DMS79 treated with DMSO at 0.1 percent for 48 hours (cell line): ENCODE results near the gene DPF3.
A peak's percentile ranks its signal among the peaks of the same experiment; 100 is the strongest.
"Not testable (repeated sequence)": the region's sequence is repeated elsewhere in the genome, so short reads cannot be mapped to it uniquely, and the experiment has no call there.

Experiments used
- DNase-seq: peaks from one replicate; lab custom pipeline; 2025; lab: John Stamatoyannopoulos, UW

DPF3 gene

DNA sequence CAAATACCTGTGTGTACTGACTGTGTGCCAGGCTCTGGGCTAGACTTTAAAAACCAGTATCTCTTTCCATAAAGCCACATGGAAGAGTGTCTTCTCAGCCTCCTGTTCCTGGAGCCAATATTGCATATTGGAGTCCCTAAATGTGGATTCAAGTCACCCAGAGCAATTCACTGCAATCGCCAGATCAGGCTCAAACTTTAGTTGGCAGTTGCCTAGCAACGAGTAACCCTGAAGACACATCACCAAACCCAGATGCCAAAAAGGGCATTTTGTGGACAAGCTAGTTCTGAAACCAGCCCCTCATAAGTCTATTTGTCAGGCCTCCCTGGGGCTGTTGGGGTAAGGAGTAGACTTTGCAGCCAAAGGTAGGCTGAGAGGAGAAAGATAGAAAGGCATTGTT, 13.7 kb downstream of the DPF3 start:
- no peak for DNase-seq

DNA sequence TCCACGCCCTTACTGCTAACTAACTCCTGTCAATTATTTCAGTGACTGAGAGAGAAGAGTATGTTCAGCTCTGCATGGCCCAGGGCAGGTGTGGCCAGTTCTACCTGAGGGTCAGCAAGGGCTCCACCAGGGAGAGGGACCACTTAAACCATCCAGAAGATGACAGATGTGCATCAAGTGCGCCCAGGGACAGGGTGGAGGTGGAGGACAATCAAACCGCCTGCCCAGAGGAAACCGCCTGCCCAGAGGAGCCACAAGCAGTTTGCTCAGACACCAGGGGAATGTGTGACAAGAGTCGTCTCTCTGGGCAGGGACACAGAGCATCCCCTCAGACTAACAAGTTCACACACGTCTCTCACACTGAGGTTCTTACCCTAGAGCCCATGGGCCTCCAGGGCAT, 14.5 kb downstream of the DPF3 start:
- DNase-seq = no peak

DNA sequence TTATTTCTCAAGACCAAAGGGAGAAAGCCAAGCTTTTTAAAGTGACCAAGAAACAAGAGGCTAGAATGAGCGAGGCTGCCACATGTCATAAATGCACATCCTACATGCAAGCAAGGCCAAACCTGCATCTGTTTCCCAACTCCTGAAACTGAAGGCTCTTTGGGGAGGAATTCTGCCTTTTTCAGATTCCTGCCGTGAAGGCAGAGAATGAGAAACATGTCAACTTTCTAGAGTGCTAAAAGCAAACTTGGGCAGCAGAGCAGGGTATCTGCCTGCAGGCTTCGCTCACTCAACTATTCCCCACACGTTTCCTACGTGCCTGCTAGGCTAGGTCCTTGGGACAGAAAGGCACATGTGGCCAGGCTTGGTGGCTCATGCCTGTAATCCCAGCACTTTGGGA, 15.2 kb downstream of the DPF3 start:
- DNase-seq = no peak

DNA sequence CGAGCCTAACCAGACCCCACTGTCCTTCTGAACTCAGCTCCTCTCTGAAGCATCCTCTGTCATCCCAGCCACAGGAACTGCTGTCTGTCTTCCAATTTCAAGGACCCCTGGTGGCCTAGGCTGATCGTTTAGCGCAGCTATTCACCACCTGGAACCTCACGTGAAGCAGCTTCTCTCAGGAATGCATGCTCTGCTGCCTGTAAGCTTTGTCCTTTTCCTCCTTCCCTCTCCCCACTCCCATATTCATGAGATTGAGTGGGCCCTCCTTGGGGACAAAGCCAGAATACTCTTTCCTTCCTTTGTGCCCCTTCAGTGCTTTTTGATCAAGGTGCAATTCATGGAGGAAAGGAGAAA, 17.2 kb downstream of the DPF3 start:
- DNase-seq = no peak

DNA sequence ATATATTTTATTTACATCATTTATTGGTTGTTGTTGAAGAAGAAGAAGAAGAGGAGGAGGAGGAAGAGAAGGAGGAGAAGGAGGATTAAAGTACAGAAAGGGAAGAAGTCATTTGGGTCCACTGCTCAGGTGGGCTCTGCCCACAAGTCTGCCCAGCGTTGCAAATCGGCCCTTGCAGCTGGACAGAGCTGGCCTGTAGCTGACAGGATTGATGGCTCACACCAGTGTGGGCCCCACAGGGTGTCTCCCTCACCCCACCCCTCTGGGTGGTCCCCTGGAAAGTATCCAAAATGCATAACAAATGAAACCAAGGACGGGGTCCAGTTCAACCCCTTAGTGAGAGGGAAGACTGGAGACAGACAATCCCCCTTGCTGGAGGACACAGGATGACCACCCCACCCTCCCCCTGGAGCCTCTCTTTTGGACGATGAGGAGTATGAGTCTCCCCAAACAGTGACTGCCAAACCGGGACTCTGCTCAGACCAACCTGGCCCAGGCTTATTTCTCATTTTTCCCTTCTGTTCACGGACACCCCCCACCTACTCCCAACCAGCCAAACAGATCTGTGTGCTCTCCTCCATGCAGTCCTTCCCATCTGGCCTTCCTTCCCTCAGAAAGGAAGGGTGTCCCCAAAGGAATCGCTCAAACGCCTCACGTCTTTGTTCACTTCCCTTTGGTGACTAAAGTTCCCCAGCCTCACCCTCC, 17.7 kb downstream of the DPF3 start:
- no peak for DNase-seq

DNA sequence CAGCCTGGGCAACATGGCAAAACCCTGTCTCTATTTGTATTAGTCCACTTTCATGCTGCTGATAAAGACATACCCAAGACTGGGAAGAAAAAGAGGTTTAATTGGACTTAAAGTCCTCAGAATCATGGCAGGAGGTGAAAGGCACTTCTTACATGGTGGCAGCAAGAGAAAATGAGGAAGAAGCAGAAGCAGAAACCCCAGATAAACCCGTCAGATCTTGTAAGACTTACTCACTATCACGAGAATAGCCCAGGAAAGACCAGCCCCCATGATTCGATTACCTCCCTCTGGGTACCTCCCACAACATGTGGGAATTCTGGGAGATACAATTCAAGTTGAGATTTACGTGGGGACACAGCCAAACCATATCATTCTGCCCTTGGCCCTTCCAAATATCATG, 23.0 kb downstream of the DPF3 start:
- not testable (repeated sequence) for DNase-seq

DNA sequence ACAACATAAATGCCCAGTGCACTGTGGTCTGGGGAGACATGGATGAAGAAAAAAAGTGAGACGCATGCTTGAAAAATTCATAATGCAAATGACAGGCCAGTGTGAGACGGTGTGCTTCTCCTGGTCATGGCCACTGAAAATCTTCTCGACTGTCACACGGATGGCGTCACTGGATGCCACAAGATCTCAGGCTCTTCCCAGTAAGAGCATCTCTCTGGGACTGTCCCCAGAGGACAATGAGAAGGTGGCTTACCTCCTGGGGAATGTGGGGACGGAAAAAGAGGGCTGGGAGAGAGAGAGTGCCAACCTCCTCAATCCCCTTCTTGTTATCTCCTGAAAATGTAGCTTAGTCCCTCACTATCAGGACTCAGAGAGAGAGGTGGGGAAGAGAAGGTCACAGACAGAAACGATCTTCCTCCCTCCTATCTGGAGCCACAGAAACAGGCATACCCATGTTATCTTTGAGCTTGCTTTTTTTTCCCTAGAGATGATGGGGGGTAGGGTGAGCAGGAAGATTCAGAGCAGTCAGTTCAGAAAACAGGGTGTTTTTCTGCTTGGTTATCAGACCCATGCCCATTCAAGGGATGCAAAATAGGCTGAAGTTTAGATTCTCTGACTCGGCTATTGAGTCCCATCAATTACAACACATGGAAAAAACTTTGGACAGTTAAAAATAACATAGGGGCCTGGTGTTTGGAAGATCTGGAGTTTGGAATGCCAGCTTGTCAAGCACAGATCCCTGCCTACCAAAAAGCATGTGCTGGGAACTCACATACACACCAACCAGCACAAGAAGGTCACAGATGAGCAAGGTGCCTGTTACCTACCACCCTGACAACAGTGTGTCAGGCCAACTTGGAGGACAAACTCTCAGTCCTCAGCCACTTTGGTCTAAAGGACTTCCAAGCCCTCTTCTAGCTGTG, 24.2 kb downstream of the DPF3 start:
- DNase-seq = no peak

DNA sequence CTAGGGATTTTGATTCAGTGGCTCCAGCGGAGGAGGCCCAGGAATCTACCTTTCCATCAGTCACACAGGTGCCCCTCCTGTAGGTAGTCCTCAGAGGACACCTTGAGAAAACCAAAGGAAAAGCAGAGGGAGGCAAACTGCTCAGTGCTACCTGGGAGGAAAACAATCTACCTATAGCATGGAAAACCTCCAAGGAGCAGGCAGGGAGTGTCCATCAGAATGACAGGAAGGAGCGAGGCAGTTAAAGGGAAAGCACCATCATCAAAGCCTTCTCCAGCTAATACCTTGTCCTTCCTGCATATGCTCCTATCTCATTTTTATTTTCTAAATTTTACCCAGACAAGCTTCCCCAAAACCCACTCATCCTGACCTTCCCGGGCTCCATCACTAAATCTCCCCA, 25.4 kb downstream of the DPF3 start:
- no peak for DNase-seq

DNA sequence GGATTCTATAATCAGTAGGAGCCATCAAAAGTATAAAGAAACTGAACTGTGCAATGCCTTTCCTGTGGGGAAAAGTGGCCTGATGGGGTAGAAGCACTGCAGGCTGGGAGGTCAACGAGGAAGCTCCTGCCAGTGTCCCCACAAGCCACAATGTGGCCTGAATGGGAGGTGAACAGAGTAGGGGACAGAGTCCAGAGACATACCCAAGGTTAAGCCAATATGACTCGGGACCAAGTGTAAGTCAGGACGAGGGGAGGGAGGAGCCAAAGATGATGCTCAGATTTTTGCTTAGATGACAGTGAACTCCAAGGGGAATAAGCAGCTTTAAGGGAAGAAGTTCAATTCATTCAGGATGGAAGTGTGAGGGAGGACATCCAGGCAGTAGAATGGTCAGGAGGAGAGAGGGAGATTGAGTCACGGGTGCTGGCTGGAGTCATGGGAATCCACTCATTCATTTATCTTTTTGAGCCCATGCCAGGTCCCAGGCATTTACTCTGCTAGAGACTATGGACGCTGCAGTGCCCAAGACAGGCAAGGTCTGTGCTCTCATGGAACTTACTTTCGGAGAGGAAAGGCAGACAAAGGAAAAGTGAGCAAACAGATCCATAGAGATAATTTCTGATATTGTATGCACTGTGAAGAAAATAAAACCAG, 29.1 kb downstream of the DPF3 start:
- DNase-seq = no peak

DNA sequence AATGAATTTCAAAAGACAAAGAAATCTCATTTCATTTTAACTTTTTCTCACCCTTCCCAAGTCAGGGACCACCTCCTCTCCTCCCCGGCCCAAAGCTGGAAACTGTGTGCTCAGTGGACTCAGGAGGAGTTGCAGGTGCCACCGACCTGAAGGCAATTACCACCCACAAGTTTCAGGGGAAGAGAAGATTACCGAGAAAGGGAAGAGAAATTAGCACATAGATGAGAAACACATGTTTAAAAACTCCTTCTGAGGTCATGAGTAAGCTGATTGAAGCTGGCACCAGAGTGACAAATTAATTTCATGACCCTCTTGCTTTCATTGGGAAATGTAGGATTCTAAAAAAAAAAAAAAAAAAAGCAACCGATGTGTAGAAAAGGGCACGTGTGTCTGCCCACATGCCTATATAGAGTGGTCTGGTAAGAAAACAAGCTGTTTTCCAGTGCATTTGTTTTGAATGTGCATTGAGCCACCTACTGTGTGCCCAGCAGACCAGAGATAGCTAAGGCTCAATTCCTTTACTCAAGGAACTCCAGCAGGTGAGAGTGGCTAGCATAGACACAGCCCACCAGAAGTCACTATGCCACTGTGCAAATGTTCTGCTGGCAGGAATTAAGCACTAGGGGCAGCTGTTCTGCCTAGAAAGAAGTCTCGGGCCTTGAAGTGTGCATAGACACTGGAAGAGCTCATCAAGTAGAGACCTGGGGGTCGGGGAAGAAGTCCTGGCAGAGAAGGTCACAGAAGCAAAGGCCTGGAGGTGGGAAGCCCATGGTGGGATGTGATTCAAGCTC, 30.5 kb downstream of the DPF3 start:
- no peak for DNase-seq

DNA sequence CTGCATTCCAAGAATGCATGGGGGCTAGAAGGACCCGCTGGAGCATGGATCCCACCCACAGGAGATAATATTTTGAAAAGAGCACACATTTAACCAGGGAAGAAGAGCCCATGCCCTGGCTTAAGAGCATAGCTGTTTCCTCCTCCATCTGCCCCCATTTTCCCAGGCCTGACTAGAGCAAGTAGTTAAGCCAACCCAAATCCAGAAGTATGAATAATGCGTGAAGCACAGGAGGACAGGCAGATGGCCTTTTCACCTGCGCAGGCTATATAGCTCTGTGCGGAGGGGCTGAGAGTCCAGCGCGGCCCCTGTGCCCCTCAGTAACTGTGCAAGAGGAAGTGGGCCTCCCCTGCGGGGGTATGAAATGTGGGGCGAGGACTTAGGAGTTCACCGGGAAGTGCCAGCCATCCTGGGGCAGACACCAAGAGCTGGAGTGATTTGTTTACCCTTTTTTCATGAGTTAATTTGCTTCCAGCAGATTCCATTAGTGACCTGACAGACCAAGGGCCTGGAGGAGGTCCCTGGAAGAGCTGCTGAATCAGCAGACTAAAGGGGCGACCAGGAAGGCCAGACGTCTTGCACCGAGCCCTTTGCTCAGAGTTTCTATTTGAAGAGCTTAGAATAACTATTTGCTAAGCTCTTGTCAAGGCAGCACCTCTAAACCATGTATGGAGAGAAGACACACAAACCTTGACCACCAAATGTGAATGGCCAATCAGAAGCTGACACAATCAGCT, 37.2 kb downstream of the DPF3 start:
- no peak for DNase-seq

DNA sequence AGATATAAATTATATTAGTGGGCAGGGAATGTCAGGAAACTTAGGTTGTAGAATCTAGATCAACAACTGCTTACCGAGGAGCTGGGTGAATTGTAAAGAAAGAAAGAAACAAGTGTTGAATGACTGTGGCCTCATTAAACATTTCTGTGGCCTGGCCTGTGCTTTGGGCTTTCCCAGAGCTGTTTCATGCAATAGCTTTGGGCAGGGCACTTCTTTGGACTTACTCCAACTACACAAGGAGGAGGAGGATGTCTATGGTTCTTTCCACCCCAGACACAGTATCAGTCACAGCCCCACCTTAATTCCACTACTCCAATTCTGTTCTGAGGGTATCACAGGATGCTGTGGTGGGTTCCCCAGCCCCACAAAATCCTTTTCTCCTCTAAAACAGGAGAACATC, 38.0 kb downstream of the DPF3 start:
- DNase-seq = no peak

DNA sequence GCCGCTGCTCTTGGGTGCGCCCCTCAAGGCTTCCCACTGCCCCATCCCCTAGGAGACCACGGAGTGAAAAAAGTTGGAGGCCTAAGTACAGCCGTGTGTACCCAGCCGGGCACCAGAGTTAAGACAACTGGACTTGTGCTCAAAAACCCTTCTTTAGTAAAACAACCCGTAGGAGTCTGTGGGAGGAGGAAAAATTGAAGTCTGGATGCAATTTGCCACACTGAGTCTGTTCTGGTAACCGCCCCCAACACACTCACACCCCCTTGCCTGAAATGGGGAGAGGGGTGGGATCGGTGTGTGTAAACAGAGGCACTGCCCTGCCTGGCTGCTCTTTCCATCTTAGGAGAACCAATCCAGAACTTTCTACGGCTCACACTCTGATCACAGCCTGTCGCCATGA, 41.7 kb downstream of the DPF3 start:
- peak; percentile 65 for DNase-seq

DNA sequence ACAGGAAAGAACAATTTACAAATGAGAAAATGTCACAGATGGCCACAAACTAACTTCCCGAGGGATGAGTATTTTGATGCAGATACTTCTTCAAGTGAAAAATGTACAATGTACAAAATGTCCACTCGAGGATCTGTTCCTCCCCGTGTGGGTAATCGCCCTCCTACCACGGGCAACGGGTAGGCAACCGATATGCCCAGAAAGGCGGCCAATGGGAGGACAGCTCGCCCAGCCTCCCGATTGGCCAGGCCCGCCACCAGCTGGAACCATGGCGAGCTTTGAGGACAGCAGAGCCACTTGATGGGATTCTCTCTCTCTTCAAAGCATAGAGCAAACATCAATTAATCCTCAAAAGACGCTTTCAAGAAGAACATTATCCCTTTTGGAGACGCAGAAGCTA, 42.3 kb downstream of the DPF3 start:
- DNase-seq = peak; percentile 89

DNA sequence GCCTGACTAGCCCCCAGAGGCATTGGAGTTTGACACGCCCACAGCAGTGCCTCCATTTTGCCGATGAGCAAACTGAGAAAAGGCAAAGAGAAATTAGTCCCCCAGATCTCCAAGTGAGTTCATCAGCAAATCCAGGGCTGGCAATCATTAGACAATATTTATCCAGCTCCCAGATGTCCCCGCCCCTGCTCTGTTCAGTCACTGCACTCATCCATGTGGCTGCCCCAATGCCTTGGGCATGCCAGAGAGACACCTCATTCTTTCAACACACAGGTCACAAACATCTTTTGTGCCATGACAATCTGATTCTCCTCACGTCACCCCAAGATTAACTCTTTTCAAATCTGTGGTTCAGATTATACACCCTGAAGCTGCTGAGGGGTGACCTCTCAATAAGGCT, 43.5 kb downstream of the DPF3 start:
- no peak for DNase-seq

DNA sequence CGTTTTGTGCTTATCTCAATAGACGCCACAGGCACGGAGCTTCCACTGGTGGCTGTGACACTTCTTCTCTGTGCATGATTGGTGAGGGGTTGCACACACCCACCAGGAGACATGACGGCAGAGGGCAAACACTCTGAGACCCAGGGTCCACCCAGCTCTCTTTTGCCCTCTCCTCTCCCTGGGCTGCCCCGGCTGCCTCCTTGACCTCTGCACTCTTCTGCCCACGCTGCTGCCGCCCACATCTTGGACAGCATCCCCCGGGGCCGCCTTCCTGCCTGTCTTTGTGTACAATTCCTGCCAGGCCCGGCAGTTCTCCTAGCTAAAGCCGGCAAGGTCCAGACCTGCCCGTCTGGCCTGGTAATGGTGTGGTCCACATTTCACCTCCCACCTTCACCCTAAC, 44.7 kb downstream of the DPF3 start:
- no peak for DNase-seq

DNA sequence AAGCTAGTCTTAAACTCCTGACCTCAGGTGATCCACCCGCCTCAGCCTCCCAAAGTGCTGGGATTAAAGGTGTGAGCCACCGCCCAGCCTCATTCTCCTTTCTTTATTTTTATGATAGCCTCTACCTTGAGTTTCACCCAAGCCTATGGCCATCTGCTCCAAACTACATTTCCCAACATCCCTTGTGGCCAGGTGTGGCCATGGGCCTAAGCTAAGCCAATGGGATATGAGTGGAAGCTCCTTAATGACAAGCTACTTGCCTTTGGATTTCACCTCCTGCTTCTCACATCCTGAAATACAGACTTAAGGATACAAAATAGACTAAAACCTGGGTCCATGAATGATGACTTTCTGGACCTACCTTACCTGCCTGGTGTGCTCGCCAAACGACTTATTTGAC, 46.2 kb downstream of the DPF3 start:
- DNase-seq = no peak

DNA sequence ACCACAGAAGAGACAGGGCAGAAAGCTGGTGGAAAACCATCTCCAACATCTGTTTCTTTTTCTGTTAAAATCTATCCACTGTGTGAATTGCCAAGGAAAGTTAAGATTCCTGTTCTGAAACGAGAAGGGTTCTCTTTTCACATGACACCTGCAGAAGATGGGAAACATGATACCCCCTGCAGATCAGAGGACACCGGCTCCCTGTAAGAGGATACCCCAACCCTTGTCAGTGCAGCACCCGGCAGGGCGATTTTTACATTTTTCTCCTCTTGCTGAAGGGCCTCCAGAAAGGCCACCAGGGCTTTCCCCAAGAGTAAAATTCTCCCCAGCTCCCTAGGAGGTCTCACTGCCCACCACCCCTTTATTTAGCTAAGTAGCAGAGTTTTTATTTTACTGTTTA, 48.2 kb downstream of the DPF3 start:
- no peak for DNase-seq

DNA sequence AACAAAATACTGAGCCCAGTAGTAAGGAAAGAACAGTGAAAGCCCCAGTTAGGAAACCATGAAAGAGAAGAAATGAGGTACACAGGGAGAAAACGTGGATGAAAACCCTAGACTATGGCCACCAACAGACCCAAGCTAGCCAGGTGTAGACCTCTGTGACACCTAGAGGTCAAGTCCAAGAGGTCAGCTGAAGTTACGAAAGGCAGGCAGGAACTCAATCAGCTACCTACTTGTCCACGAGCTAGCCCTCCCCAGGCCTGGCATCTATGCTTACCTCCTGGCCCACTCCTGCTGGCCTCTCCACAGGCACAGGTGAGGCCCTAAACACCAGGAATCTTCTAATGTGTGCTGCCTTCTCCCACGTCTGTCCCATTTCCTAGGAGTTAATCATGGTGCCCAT, 48.7 kb downstream of the DPF3 start:
- DNase-seq = no peak

DNA sequence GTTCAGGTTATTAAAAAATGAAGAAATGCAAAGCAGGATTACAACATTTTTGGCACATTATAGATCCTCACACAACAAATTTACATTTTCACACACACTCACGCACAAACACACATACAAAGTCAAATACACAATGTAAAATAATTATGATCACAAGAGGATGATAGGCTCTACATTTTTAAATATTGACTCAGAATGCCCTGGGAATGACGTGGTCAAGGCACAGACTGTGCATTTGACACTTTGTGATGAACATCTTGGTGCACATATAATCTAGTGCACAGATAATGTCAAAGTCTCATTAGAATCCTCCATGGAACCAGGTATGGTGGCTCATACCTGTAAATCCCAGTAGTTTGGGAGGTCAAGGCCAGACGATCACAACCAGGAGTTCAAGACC, 49.4 kb downstream of the DPF3 start:
- no peak for DNase-seq

DNA sequence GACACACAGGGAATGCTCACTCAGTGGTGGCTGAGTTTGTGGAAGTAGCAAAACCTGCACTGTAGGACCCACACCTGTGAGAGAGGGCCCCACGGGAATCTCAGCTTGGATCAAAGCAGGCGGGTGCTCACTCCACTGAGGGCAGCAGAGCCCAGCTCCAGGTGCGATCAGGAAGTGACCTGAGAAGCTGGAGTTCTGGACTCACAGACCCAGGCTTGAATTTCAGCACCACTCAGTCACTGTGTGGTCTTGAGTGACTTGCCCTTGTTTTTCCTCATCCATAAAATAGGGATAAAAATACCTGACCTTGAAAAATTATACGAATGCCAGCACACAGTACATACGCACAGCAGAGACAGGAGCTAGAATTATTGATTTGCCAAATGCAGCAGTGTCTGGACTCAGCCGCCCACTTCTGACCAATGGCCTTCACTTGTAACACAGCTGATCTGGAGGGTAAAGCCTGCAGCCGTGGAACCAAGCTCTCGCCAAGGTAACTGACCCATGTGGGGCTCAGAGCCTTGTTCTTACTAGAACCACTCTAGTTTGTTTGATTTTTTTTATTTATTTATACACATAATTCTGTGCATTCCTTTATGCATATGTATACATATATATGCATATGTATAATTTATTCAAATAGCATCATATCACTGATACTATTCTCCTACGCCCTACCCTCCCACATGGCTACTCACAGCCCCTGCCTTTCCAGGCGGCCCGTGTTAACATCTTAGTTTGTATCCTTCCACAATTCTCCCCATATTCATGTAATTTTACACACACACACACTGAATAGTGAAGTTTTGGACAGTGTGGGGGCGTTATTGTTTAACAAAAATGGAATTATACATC, 53.9 kb downstream of the DPF3 start:
- no peak for DNase-seq
